ENCODE results near the gene WDFY1. TPM values are rescaled to one million over a fixed set of nuclear protein-coding genes. Genes with fewer than 3 reads are reported as not detected.

WDFY1 gene
- total RNA-seq, 1 experiment from 2014 or later: 46.6 TPM

DNA sequence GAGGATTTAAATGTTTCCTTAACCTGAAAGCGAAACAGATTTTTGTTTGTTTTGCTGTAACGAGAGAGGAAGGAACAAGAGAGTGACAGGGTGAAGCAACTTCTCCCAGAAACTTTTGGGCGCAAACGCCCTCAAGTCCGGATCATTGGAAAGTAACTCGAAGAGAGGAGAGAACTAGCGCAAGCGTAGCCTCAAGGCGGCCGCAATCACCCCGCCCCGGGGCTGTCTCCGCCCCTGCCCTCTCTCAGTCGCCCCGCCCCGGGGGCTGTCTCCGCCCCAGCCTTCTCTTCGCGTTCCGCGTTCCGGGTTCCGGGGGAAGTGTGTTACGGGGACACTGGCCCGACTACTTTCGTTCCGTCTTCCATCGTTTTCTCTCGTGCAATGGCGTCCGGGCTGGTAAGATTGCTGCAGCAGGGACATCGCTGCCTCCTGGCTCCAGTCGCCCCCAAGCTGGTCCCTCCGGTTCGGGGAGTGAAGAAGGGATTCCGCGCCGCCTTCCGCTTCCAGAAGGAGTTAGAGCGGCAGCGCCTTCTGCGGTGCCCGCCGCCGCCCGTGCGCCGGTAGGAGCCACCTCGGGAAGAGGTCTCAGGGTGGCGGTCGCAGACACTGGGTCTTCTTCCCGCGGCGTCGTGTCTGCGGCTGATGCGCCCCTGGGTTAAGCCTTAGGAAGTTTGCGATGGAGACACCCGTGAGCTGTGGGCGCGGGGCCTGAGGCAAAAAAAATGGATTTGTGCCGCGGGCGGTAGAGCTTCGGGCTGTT is 12.1 kb upstream of the WDFY1 start, which contains the start of gene MRPL44:
TSS of gene MRPL44 (plus strand) at position 372 of the 760 bp plus-strand sequence. CDS start at position 382, 10 bp downstream.
- peak; percentile 91 for DNase-seq (ENCODE audit: low read depth)

DNA sequence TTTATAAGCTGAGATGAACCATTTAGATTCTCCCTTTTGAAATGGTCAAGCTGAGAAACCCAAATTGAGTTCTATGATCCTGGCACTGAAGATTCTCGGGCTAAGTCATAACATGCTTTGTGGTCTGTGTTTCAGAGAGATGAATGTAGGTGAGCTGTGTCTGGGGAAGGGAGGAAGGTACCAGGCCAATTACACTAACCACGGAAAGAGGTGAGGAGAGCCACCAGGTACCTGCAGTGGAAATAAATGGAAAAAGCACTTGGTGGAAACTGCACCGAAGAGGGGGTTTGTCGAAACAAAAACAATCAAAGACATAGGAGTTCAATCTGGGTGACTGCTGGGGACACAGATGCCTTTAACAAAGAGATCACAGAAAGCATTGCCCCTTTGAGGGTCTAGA is 11.2 kb upstream of the WDFY1 start:
- no peak for DNase-seq (ENCODE audit: low read depth)

DNA sequence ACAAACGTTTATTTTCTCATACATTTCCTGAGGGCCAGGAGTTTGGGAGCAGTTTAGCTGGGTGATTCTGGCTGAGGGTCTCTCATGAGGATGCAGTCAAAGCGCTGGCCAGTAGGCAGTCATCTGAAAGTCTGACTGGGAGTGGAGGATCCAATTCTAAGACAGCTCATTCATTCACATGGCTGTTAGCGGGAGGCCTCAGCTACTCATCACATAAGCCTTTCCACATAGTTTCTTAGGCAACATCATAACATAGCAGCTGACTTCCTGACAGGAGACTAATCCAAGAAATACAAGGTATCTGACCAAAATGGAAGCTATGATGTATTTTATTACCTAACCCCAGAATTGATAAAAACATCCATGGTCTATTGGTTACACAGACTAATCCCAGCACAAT is 9.3 kb upstream of the WDFY1 start:
- DNase-seq (ENCODE audit: low read depth): peak; percentile 75

DNA sequence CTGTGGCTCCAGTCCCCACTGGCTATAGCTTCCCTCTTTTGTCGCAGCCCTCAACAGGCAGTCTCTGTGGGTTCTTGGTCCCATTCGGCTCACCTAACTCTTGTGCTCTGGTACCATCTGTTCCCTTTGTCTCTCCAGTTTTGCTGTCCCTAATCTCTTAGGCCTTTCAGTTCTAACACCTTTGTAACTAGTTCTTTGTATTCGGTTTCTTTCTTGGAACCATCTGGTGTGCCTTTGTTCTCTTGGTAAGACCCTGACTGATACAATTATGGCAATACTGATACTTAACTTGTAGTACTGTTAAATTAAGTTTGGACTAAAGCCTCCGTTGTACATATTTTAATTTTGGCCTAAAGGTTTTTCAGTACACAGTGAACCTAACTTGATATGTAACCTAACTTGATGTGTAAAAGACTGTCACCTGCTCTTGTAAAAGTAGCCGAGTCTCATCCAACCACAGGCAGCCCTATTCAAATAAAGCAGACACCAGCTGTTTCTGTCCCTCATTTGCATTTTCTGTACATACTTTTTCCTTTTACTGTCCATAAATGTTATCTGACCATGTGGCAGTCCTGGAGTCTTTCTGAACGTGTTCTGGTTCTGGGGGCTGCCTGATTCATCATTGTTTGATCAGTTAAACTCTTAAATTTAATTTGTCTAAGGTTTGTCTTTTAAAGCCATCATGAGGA is 7.3 kb upstream of the WDFY1 start:
- DNase-seq (ENCODE audit: low read depth): no peak

DNA sequence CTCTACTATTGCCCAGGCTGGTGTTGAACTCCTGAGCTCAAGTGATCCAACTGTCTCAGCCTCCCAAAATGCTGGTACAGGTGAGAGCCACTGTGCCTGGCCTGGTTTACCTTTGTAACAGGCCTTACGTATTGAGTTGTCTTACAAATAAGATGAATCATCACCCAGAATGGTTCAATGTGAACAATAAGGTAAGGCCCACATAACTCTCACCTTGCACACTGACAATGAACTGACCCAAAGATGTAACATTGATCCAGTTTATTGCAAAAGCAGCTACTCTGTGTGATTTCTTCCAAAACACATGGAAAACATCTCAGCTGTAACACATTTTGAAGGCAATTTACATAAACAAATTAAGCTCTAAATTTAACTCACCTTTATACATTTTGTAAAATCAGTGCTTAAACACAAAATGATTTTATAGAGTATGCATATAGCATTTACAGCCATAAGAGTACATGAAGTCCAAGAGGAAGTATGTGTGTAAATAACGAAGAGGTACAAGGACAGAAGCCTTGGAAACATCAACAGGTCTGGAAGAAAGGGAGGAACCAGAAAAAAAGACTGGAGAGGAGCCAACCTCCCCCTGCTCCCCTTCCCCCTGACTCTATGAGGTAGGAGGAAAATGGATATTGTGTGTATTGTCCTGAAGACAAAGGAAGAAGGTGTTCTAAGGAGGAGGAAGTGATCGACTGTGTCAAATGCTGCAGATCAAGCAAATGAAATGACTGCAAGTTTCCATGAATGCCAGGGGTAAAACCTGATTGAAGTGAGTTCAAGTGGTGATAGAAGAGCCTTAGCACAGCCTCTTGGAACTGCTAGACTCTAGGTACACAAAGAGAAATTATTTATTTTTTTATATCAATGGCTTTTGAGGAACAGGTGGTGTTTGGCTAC is 5.6 kb upstream of the WDFY1 start:
- no peak for DNase-seq (ENCODE audit: low read depth)

DNA sequence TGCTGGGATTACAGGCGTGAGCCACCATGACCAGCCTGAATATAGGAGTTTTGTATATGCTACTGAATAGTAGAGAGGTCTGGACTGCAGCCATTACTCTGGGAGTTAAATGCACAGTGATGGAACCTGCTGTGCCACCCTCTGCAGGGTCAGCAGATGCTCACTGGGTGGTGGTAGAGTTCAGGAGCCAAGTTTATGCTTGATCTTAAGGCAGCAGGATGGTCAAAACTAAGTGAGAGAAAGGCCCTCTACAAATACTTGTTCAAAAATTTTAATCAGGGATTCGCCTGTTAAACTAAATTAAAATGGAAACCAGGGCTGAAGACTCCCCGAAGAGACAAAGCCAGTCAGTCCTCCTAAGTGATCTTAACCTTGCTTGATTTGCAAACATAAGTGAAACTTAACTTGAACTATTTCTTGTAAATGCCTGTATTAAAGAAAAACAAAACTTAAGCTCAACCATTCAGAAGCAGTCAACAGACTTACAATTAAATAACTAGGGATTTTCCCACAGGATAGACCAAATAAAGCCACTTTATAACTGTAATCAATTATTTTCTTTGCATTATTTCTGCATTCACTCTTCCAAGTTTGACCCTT is 4.2 kb upstream of the WDFY1 start:
- no peak for DNase-seq (ENCODE audit: low read depth)

DNA sequence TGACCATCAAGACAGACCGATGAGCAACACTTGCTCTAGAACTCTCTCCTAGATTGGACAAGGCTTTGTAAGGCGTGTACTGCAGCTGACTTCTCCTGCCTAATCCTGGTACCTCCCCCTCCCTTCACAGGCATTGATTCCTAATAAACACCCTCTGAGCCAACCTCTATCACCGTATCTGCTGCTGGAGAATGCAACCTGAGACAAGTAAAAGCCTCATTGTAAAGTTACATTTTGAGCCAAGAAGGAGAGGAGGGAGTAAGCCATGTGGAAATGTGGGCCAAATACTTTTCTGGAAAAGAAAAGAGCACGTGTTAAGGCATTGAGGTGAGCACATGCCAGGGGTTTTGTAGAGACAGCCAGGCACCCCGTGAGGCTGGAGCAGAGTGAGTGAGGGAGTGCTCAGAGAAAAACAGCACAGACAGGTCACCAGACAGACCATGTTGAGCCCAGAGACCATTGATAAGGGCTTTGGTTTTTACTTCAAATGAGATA is 2.6 kb upstream of the WDFY1 start:
- no peak for DNase-seq (ENCODE audit: low read depth)

DNA sequence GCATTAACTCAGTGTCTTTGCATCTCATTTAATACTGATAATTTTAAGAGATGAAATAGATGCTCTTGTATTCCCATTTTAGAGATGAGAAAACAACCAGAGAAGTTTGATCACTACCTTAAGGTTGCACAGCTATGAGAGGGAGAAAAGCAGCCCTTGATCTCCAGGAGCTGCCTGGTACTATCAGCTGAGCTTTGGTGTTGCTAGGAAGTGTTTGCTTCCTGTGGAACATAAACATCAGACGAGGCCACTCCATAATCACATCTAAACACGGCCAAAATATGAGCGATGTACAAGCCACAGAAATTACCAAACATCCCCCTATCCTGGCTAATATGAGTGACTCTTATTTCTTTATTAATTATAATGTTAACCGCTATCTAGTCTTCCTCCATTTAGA is 620 bp upstream of the WDFY1 start:
- no peak for DNase-seq (ENCODE audit: low read depth)

DNA sequence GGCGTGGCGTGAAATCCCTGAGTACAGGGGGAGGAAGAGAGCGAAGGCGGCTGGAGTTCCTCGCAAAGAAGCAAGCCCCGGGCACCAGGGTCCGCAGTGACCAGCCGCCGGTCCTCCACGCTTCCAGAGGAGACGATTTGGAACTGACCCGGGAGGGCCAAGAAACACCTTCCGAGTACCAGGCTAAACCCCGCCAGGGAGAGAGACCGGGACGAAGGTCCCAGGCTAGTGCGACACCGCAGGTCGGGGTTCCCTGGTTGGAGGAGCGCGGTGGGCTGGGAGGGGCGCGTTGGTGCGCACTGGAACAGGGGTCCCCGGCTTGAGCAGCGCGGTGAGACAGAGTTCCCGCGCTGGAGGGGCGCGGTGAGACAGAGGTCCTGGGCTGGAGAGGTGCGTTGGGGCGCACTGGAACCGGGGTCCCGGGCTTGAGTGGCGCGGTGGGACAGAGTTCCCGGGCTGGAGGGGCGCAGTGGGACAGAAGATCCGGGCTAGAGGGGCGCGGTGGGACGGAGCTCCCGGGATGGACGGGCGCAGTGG is 901 bp downstream of the WDFY1 start:
- peak; percentile 44 for DNase-seq (ENCODE audit: low read depth)

DNA sequence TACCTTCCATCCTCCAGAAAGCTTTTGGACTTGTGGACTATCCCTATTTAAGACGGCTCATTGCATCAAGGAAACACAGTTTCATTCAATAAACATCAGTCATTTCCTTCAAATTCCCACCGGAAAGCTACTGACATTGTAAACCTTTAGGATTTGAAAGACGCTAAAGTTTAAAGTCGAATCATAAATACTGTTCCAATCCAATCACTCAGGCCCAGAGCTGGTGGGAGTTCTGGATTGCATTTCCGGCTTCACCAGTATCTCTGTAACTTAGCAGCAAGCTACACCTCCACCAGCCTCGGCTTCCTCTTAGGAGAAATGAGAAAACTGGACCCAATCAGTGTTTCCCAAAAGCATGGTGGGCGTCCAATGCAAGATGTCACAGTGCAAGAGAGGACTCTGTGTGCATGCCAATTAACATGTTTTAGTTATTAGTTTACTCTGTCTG is 1.6 kb downstream of the WDFY1 start:
- DNase-seq (ENCODE audit: low read depth): peak; percentile 63

DNA sequence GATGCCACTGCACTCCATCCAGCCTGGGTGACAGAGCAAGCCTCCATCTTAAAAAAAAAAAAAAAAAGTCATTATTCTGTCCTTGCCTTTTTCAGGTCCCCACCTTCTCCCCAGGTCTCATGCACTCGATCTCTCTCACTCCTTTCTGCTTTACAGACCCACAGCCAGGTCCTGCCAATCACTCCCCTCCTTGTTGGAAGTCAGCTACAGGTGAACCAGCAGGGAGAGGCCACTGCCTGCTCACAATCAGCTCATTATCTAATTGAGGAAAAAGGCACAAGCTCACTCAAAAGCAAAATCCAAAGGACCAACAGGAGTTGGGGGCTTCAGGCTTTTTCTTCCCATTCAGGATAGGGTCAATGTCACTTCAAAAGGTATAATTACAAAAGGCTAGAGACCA is 2.0 kb downstream of the WDFY1 start:
- no peak for DNase-seq (ENCODE audit: low read depth)

DNA sequence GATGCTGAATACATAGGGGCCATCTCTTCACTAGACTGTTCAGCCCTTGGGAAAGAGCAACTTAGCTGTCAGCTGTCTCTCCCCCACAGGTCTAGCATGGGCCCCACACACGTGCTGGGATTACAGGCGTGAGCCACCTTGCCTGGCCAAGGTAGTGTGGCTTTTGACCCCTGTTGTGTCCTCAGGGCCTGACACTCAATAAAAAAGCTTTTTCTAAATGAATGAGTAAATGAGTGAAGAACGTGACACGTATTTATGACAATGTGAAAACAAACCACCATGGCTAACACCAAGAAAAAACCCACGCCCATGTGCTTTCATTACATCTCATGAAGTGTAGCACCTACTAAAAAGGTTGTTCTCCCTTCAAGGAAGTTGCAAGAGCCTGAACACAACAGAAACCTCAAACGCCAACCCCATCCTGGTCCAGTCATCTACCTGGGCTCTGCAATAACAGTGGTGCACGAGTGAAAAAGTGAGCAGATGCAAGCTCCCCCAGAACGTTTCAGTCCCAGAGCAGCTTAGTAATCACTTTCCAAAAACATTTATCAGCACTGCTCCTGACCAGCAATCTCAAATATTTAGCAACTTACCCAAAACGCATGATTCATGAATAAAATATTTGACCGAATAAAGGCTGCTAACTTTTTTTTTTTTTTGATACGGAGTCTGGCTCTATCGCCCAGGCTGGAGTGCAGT is 3.4 kb downstream of the WDFY1 start:
- peak; percentile 93 for DNase-seq (ENCODE audit: low read depth)

DNA sequence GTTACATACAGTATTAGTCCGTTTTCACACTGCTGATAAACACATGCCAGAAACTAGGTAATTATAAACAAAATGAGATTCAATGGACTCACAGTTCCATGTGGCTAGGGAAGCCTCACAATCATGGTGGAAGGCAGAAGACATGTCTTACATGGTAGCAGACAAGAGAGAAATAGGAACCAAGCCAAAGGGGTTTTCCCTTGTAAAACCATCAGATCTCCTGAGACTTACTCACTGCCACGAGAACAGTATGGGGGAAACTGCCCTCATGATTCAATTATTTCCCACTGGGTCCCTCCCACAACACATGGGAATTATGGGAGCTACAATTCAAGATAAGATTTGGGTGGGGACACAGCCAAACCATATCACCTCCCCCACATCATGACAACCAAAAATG is 5.7 kb downstream of the WDFY1 start:
- peak; percentile 54 for DNase-seq (ENCODE audit: low read depth)

DNA sequence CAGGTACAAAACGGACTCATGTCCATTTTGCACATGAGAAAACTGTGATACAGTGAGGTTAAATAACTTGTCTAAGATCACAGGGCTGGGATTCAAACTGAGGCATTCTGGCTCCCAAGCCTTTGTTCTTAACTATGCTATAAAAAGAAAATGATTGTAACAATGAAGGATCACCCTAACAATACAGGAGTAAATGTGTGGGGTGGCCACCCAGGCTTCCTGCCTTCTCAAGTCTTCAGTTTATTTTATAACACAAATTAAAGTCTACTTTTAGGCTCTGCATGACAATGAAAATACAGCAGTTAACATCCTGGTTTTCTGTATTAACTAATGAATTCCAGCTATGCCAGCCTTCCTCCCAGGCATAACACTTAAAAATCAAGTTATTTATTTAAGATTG is 7.6 kb downstream of the WDFY1 start:
- no peak for DNase-seq (ENCODE audit: low read depth)

DNA sequence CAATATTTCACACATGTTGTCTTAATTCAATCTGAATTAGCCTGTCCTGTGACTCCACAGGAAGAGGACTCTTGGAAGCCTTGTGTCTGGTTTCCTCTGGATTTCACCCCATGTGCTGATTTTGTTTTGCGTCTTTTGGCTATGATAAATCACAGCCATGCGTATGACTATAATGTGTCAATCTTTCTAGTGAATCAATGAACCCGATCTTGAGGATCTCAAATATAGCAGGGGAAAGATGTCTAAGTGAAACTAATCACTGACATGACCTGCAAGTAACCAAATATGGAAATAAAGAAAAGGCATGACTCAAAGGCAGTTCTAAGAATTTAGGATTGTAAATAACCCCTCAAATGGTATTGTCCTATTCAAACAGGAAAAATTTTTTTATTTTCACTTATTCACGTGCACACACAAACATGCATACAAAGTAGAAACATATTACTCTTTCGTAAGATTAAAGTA is 8.2 kb downstream of the WDFY1 start:
- no peak for DNase-seq (ENCODE audit: low read depth)

DNA sequence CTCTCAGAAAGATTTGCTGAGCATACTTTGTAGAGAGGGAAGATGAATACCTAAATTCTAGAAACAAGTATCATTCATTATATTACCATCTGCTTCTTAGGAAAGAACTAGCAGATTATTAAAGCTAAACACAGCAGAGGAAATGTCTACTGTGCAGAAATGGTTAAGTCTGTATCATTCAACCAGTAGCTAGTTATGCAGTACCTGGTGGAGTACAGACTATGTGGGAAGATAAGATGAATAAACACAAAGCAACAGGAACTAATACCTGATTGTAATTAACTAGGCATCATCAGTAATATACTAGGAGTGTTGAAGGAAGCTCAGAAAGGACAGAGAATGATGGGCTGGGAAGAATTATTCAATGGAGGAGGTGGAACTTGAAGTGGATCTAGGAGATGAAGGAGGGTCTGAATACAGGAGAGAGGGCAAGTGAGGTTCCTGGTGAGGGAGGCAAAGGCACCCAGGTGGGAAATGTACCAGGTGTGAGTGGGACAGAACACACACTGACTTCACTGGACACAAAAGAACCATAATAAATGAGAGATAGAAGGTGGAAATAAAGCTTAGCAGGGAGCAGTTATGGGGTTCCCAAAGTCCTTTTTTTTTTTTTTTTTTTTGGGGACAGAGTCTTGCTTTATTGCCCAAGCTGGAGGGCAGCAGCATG is 9.5 kb downstream of the WDFY1 start:
- no peak for DNase-seq (ENCODE audit: low read depth)

DNA sequence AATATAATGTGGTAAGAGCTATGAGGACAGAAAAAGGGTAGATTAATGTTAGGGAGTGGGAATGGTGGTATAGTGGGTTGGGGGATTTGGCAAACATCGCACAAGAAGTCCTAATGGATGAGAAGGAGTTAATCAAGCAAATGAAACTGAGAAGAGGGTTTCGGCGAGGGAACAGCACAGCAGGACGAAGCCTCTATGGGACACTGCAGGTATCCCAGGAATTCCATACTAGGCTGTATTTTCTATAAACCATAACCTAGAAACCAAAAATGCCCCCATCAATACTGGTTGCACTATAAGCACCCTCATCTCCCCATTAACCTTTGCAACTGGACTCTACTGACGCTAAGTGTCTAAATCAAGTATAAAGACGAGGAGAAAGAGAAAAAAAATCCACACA is 10.3 kb downstream of the WDFY1 start:
- no peak for DNase-seq (ENCODE audit: low read depth)

DNA sequence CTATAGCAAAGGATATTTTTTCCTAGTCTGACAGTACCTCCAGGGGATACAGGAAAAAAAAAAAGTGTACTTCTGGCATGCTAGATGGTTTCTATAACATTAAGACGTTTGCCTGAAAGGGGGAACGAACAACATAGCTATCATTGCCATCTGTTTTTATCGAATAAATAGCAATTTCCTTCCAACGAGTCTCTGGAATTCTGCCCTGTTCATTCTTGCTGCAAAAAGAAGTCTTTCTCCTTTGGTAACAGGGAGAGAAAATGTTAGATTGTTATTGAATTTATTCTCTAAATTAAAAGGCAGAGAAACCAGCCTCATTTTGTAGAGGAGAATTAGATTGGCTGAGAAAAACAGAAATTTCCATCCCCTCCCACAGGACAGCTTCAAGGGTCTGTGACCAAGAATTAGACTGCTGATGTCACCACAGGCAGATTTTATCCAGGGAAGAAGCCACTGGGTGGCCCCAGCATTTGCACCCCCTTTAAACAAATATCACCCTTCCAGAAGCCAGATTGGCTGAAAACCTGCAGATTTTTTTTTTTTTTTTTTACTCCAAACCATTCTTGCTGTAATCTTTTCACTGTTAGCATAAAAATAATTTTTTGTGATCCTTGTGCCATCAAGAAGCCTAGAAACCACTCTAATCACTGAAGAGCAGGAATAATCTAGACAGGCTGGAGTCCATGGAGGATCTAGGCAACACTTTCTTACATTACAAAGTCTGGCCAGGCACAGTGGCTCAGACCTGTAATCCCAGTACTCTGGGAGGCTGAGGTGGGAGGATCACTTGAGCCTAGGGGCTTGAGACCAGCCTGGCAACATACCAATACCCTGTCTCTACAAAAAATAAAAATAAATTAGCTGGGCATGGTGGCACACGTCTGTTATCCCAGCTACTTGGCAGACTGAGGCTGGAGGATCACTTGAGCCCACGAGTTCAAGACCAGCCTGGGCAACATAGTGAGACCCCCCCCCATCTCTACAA is 12.0 kb downstream of the WDFY1 start:
- no peak for DNase-seq (ENCODE audit: low read depth)
